GM18507 (cell line): Measurements from ENCODE around the gene DVL2.
"Not testable (repeated sequence)": the region's sequence is repeated elsewhere in the genome, so short reads cannot be mapped to it uniquely, and the experiment has no call there.

Experiments
- DNase-seq: peaks from one replicate; pipeline ENCODE4 v3.0.0; 2011; ENCODE audit warnings: low read depth; ENCODE audit not compliant: insufficient read length; ENCODE audit errors: extremely low spot score
- FAIRE-seq: peaks from 2 replicates; lab custom pipeline; 2011; peaks lifted over from hg19 to GRCh38; lab: Jason Lieb, UNC

DVL2 gene

DNA sequence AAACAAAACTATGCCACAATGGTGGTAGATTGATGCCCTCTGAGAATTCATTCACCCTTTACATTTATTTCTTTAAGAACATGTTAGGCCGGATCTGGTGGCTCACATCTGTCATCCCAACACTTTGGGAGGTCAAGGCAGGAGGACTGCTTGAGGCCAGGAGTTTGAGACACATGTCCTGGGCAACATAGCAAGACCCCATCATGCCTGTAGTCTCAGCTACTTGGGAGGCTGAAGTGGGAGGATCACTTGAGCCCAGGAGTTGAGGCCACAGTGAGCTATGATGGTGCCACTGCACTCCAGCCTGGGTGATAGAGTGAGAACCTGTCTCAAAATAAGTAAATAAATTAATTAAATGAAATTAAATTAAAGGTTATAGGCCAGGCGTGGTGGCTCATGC, 52.2 kb downstream of the DVL2 start:
- FAIRE-seq, DNase-seq: not testable (repeated sequence)

DNA sequence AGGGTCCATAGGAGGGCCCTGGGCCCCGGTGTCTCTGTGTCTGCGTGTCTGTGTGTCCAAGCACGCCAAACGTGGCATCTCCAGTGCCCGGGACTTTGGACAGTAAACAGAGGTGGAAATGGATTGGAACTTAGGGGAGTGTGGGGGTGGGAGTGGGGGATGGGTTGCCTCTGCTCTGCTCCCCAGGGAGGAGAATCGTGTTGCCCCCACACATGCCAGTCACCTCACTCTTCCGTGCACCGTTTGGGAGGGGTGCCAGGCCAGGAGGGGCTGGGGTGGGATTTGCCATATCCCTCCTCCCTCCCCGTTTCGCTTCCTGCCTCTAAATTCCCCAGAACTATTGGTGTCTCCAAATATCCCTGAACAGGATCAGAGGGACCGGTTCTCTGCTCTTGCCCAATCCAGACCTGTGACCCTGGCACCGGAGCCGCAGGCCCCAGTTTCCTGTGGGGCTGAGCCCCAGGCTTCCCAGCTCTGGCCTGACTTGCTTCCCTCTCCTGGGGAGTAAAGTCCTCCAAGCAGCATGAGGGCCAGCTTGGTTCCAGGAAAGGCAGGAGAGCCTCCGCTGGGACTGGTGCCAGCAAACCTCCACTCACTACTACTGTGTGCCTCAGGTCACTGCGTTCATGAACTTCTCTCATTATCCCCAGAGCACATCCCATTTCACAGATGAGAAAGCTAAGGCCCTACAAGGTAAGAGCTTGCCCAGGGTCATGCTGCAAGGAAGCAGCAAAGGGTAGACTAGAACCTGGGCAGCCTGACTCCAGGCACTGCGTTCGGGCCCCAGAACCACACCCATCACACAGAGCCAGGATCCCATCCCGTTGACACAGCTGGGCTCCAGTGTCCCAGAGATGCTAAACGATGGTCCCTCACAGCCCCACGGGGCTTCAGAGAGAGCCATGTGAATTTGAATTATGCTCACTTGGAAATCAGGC, 54.7 kb downstream of the DVL2 start, which contains the start of gene ASGR1:
ASGR1 (minus strand) TSS at position 54 of the 938 bp plus-strand sequence. CDS start 807 bp downstream, outside the sequence.
- no peak for DNase-seq
- FAIRE-seq, result no peak

DNA sequence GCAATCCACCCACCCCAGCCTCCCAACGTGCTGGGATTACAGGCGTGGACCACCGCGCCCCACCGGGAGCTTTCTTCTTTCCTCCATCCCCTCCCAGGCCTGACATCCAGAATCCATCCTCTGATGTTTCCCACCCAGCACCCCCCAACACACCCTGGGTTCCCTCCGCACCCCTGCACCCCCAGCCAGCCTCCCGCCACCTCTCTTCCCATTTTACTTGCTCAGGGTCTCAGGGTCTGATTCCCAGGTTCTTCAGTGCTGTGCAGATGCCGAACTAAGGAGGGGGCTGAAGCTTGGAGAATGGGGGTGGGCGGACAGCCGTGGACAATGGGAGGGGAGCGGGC, 55.4 kb downstream of the DVL2 start:
- FAIRE-seq (no peak), DNase-seq (no peak)

DNA sequence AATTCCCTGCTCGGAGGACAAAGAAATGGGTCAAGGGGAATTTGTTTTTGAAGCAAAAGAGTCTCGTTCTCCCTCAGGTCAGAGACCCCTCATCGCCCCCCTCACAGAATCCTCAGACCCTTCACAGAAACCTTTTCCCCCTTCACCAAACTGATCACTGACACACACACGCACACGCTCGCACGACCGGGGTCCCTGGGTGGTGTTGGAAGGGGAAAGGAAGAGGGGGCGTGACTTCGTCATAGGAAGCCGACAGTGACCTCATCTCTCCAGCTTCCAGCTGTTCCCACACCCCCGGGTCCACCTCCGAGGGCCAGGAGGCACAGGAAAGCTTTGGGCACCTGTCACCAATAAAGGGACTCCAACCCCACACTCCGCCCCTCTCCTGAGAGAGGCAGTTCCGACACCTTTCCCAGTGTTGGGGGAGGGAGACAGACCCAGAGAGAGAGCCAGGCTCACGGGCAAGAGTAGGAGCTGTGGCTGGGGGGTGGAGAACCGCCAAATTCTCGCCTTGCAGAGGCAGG, 56.3 kb downstream of the DVL2 start:
- no peak for FAIRE-seq
- DNase-seq, result no peak

DNA sequence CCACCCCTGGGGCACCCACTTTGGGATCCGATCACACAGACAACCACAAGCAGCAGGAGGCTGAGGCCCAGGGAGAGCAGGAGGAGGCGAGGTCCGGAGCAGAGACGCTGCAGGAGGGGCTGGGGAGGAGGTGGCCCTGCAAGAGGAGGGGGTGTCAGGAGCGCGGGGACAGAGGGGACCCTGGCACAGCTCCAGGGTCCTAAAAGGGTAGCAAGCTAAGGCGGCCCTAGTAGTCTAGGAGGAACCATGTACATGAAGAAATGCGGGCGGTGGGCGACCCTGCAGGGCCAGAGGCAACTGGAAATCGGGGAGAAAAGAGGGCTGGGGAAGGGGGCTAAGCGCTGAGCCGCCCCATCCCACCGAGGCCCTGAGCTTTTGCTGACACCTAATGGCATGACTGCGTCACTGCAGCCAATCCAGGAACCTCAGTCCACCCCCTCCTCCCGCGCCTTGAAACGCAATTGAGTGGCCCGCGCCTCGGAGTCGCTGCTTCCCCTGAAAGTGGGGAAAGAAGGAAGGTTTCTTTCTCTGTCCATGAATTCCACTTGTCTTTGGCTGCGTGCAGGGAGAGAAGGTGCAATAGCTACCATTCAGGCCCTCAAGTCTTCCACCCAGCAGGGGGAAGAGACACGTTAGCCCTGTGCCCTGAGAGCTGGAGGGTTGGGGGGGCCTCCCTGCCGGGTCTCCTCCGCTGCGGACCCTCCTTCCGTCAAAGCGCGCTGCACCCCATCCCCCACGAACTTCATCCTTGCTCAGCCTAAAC, 56.9 kb downstream of the DVL2 start:
- DNase-seq (peak; percentile 64), FAIRE-seq (peak; percentile 60)

DNA sequence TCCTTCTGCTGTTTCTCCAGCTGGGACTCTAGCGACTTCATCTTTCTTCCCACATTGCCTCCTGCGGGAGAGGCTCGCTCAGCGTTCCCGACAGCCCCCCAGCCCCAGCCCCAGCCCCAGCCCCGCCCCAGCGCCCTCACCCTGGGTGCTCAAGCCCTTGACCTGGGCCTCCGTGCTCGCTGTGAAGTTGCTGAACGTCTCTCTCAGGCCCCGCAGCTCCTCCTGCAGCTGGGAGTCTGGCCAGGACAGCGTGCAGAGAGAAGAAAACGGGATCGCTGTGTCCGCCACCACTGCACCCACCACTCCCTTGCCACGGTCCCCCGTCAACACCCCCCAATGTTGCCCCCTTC, 57.5 kb downstream of the DVL2 start:
- FAIRE-seq (no peak), DNase-seq (no peak)

DNA sequence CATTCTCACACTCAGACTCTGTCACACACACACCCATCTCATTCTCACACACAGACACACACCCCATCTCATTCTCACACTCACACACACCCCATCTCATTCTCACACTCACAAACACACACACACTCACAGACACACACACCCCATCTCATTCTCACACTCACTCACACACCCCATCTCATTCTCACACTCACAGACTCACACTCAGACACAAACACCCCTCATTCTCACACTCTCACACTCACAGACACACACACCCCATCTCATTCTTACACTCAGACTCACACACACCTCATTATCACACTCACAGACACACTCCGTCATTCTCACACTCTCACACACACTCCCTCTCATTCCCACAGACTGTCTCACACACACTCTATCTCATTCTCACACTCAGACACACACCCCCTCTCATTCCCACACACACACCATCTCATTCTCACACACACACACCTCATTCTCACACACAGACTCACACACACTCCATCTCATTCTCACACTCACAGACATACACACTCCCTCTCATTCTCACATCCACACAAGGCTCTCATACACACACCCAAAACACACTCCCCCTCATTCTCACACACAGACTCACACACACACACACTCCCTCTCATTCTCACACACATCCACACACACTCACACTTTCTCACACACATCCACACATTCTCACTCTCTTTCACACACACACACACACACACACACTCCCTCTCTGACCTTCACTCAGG, 58.0 kb downstream of the DVL2 start:
- no peak for FAIRE-seq
- no peak for DNase-seq
